PC-3 (cell line): Measurements from ENCODE around the gene LILRA6. TPM values are rescaled to one million over a fixed set of nuclear protein-coding genes. Genes with fewer than 3 reads are reported as not detected.
A peak's percentile ranks its signal among the peaks of the same experiment; 100 is the strongest.

Experiments used
- ATAC-seq: fragments of 200-7000 bp; cut with Tn5 transposase; 2 replicates; pipeline ENCODE4 v1.9.1; 2020; ENCODE audit warnings: mild to moderate bottlenecking, moderate library complexity
- BruUV-seq: library from RNA; stranded (reverse); fragments of 400-500 nt; replicated peaks from 2 replicates; lab custom pipeline; 2021; lab: Mats Ljungman, UMichigan
- CTCF ChIA-PET: fragments of 300-600 bp; sonication (Branson Sonifier 250); formaldehyde crosslinking; loops from one replicate; lab custom pipeline; 2022; ENCODE audit warnings: antibody characterized with exemption; lab: Charles Lee
- POLR2A ChIA-PET: fragments of 300-600 bp; sonication (Branson Sonifier 250); formaldehyde crosslinking; loops from one replicate; lab custom pipeline; 2022; ENCODE audit warnings: antibody characterized with exemption; ENCODE audit not compliant: unreplicated experiment; lab: Charles Lee
- DNase-seq: peaks from one replicate; pipeline ENCODE4 v3.0.0-alpha.2; 2015
- H2AFZ ChIP-seq: fragments of 300-600 bp; sonication (generic); 2 replicates; pipeline ENCODE4 v1.6.0; 2016; ENCODE audit warnings: antibody characterized with exemption, low read length
- H3F3A ChIP-seq: fragments of 300-600 bp; sonication (generic); one replicate; pipeline ENCODE4 v1.6.0; 2017; ENCODE audit warnings: antibody characterized with exemption, low read length, control low read depth, mild to moderate bottlenecking; ENCODE audit not compliant: unreplicated experiment
- H3K27ac ChIP-seq: fragments of 300-600 bp; sonication (generic); 2 replicates; pipeline ENCODE4 v1.5.1; 2016; ENCODE audit warnings: mild to moderate bottlenecking, low read length
- H3K27me3 ChIP-seq: fragments of 300-600 bp; sonication (generic); 2 replicates; pipeline ENCODE4 v1.6.1; 2016; ENCODE audit warnings: low read length, mixed read lengths
- H3K36me3 ChIP-seq: fragments of 300-600 bp; sonication (generic); 2 replicates; pipeline ENCODE4 v1.6.1; 2016; ENCODE audit warnings: low read depth, mixed run types, low read length, mixed read lengths
- H3K4me1 ChIP-seq: fragments of 300-600 bp; sonication (generic); 2 replicates; pipeline ENCODE4 v1.5.1; 2016; ENCODE audit warnings: low read length; ENCODE audit not compliant: insufficient read depth
- H3K4me2 ChIP-seq: fragments of 300-600 bp; sonication (generic); 2 replicates; pipeline ENCODE4 v1.6.0; 2016; ENCODE audit warnings: low read length
- H3K4me3 ChIP-seq: fragments of 300-600 bp; sonication (generic); 2 replicates; pipeline ENCODE4 v1.5.1; 2016; ENCODE audit warnings: mild to moderate bottlenecking, low read length, mixed read lengths
- H3K79me2 ChIP-seq: fragments of 300-600 bp; sonication (generic); 2 replicates; pipeline ENCODE4 v1.6.1; 2017; ENCODE audit warnings: low read length, mixed read lengths
- H3K9ac ChIP-seq: fragments of 300-600 bp; sonication (generic); 2 replicates; pipeline ENCODE4 v1.6.0; 2016; ENCODE audit warnings: mild to moderate bottlenecking, low read length
- H3K9me2 ChIP-seq: fragments of 300-600 bp; sonication (generic); replicated peaks from 2 replicates; pipeline ENCODE4 v1.6.1; 2016; ENCODE audit warnings: mixed run types, low read length, mixed read lengths
- H3K9me3 ChIP-seq: fragments of 300-600 bp; sonication (generic); 2 replicates; pipeline ENCODE4 v1.6.1; 2016; ENCODE audit warnings: low read length, mixed read lengths
- H4K20me1 ChIP-seq: fragments of 300-600 bp; sonication (generic); 2 replicates; pipeline ENCODE4 v1.6.1; 2016; ENCODE audit warnings: low read length, mixed read lengths
- CTCF ChIP-seq: fragments of 300-600 bp; sonication (generic); conservative IDR thresholded peaks from 2 replicates; pipeline ENCODE4 v1.5.1; 2017; ENCODE audit warnings: antibody characterized with exemption, low read depth, mild to moderate bottlenecking, low read length
- EZH2 ChIP-seq: fragments of 300-600 bp; sonication (generic); IDR thresholded peaks from one replicate; pipeline ENCODE4 v1.6.1; 2017; ENCODE audit warnings: antibody characterized with exemption, mild to moderate bottlenecking, low read length; ENCODE audit not compliant: unreplicated experiment
- EZH2phosphoT487 ChIP-seq: fragments of 300-600 bp; sonication (generic); IDR thresholded peaks from 2 replicates; pipeline ENCODE4 v1.6.1; 2018; ENCODE audit warnings: mild to moderate bottlenecking, antibody characterized with exemption, low read length, borderline replicate concordance
- intact Hi-C: fragments of 100-400 bp; cut with micrococcal nuclease; formaldehyde crosslinking; loops from 2 replicates; pipeline ENCODE4 v1.9.0; 2023
- total RNA-seq: library from RNA; depleted of rRNA; stranded (reverse); fragments of >200 nt; gene quantifications from 2 replicates; pipeline ENCODE4 v1.2.3, GENCODE V29; 2014

The LILRA6 gene
- total RNA-seq, 1 experiment from 2014 or later: not detected

GRCh38 chr19:54209811-54210494 lies 32.6 kb downstream of the LILRA6 start:
- intact Hi-C loops: no loop called here
- H3K9me2 ChIP-seq: no peaks in the 10 kb centered on the region
- H3K27ac ChIP-seq: peak overlapping the region; percentile 72
- CTCF ChIA-PET: interaction anchor here (0.6 kb wide), 1 partner anchor 184 kb away, joined by 6 read pairs; no protein-coding TSS in a partner anchor
- BruUV-seq: no TSS peak
- H3K9ac ChIP-seq: no peak overlapping the region
- H3K4me1 ChIP-seq: peaks cover 36% of the 10 kb centered on the region
- peaks cover 40% of the 10 kb centered on the region for H3K36me3 ChIP-seq
- DNase-seq: peak; percentile 99
- TF ChIP-seq CTCF: no peak
- no peaks in the 10 kb centered on the region for H3K27me3 ChIP-seq
- H2AFZ ChIP-seq: no peak overlapping the region
- POLR2A ChIA-PET: interaction anchor here (0.5 to 1.6 kb wide), 4 partner anchors 8 to 341 kb away, joined by 3 to 18 read pairs (median 3); partner anchors contain the start of genes LENG9, MBOAT7 and TSEN34
- H4K20me1 ChIP-seq: peaks cover 60% of the 10 kb centered on the region
- ATAC-seq: peak; percentile 91
- peaks cover 48% of the 10 kb centered on the region for H3K79me2 ChIP-seq
- H3K9me3 ChIP-seq: no peaks in the 10 kb centered on the region
- H3K4me2 ChIP-seq: peak overlapping the region; percentile 50
- H3F3A ChIP-seq: peaks cover 23% of the 10 kb centered on the region
- H3K4me3 ChIP-seq: no peak overlapping the region

DNA sequence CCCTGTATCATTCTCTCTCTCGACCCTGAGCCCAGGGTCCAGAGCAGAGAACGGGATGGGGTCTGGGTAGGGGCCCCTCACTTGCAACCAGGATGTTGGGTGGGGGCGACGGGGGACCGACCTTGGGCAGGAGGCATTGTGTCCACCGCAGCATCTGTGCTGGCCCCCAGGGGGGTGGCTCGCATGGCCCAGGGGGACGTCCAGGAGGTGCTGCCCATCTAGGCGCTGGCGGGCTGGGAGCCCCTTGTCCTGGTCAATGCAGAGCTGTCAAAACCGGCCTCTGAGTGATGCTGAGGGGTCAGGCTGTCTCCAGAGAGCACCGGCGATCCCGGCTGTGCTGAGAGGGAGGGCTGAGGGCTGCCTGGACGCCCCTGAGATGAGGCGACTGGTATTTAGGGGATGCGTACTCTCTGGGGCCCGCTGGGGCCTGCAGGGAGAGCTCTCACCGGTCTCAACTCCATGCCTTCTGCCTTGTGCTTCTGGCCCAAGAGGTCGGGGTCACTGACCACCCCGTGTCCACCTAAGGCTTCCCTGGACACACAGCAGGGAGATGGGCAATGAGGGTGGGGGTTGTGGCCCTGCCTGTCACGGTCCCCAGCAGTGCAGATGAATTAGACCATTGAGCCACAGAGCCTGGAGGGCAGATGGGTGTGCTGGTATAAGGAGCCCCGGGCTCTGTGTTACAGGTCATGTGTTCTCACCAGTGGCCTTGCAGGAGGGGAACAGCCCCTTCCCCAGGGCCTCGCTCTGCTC lies 33.4 kb downstream of the LILRA6 start:
- peaks cover 31% of the 10 kb centered on the region for H3F3A ChIP-seq
- peaks cover 47% of the 10 kb centered on the region for H3K36me3 ChIP-seq
- peaks cover 67% of the 10 kb centered on the region for H4K20me1 ChIP-seq
- H3K9me2 ChIP-seq: no peaks in the 10 kb centered on the region
- no peaks in the 10 kb centered on the region for H3K9me3 ChIP-seq
- H3K79me2 ChIP-seq: peaks cover 55% of the 10 kb centered on the region
- BruUV-seq: no TSS peak
- H3K9ac ChIP-seq: no peak overlapping the region
- no peak overlapping the region for H2AFZ ChIP-seq
- ChIA-PET POLR2A (interaction anchor here (0.5 to 1.6 kb wide), 2 partner anchors 19 to 254 kb away, joined by 3 to 18 read pairs; partner anchors contain the start of genes LENG9, MBOAT7 and TSEN34), CTCF (interaction anchor here (0.6 kb wide), 1 partner anchor 184 kb away, joined by 6 read pairs; no protein-coding TSS in a partner anchor)
- ATAC-seq (peak; percentile 48), DNase-seq (peak; percentile 26)
- H3K4me3 ChIP-seq: no peak overlapping the region
- no peaks in the 10 kb centered on the region for H3K27me3 ChIP-seq
- peak overlapping the region; percentile 72 for H3K27ac ChIP-seq
- peaks cover 43% of the 10 kb centered on the region for H3K4me1 ChIP-seq
- H3K4me2 ChIP-seq: peak overlapping the region; percentile 32
- intact Hi-C loops: no loop called here
- TF ChIP-seq EZH2phosphoT487: no peak
- TF ChIP-seq CTCF: no peak
- TF ChIP-seq EZH2: no peak
